ENCODE data around the gene PEPD. TPM values are rescaled to one million over a fixed set of nuclear protein-coding genes. Genes with fewer than 3 reads are reported as not detected.

PEPD gene
- total and polyA plus RNA-seq, 2 donors (not counting 3 experiments of a cell fraction or from before 2014, with no cell fraction given): 73.7 to 126 TPM

GRCh38 chr19:33514885-33515551 is 6.6 kb downstream of the PEPD start:
- dilution Hi-C loops (cut with MboI; ENCODE audit: extremely low pct_ligation_motif_present, low sequenced_read_pairs): no loop called here
- no peak overlapping the region for H3K4me2 ChIP-seq (ENCODE audit: insufficient read depth, low read length)
- no peak overlapping the region for H3K27ac ChIP-seq (ENCODE audit: insufficient read depth, low read depth, low read length)
- no peak overlapping the region for H3K9ac ChIP-seq (replicated peaks; ENCODE audit: extremely low read depth, insufficient read depth, low read length)
- intact Hi-C loops (cut with micrococcal nuclease): no loop called here
- TF ChIP-seq POLR2A (IDR thresholded peaks at IDR 0.05; ENCODE audit: low read depth, low read length) (no peak), CTCF (IDR thresholded peaks at IDR 0.05; ENCODE audit: extremely low read depth in 1 of 2, insufficient read depth in 1 of 2, low read depth in 1 of 2, low read length in 2 of 2) (no peak), FOS (IDR thresholded peaks at IDR 0.05; ENCODE audit: borderline replicate concordance, insufficient read depth, low read length) (no peak), POLR2AphosphoS5 (IDR thresholded peaks at IDR 0.05; ENCODE audit: insufficient read depth, low read depth, low read length) (no peak), EZH2 (IDR thresholded peaks at IDR 0.05; ENCODE audit: borderline replicate concordance, low read depth, low read length, severe bottlenecking) (no peak), MAX (IDR thresholded peaks at IDR 0.05; ENCODE audit: insufficient read depth, insufficient read length) (no peak), JUN (IDR thresholded peaks at IDR 0.05; ENCODE audit: borderline replicate concordance, insufficient read depth, insufficient read length, low read depth) (no peak), MYC (IDR thresholded peaks at IDR 0.05; ENCODE audit: low read depth, low read length) (no peak), GATA2 (IDR thresholded peaks at IDR 0.05; ENCODE audit: insufficient read depth, insufficient read length, low read depth, low read length) (no peak)
- no peaks in the 10 kb centered on the region for H3K9me3 ChIP-seq (replicated peaks; ENCODE audit: control insufficient read depth, insufficient read depth, low read length)
- no peaks in the 10 kb centered on the region for H3K4me1 ChIP-seq (ENCODE audit: control insufficient read depth, extremely low read depth, insufficient read depth, low read length)
- peaks cover 5% of the 10 kb centered on the region for H3K79me2 ChIP-seq (ENCODE audit: control insufficient read depth, insufficient read depth, low read length)
- FAIRE-seq (no peak), DNase-seq (ENCODE audit: low read depth, low spot score) (no peak)
- H3K4me3 ChIP-seq (replicated peaks in 1 of 3; ENCODE audit: insufficient read depth in 1 of 3, low read depth in 1 of 3, low read length in 3 of 3): no peak overlapping the region
- no peaks in the 10 kb centered on the region for H3K9me1 ChIP-seq (replicated peaks; ENCODE audit: control insufficient read depth, extremely low read depth, insufficient read depth, low read length)
- CTCF ChIA-PET: no interaction called here
- no peaks in the 10 kb centered on the region for H3K27me3 ChIP-seq (ENCODE audit: control insufficient read depth in 2 of 2, insufficient read depth in 2 of 2, low read length in 2 of 2)
- no TSS peak for BruUV-seq (replicated peaks)
- H2AFZ ChIP-seq (ENCODE audit: low read depth, low read length): no peak overlapping the region
- H3K36me3 ChIP-seq (ENCODE audit: control insufficient read depth in 2 of 2, extremely low read depth in 1 of 2, insufficient read depth in 2 of 2, low read length in 2 of 2): peaks cover 0 to 2% of the 10 kb centered on the region in 2 experiments
- H4K20me1 ChIP-seq (replicated peaks; ENCODE audit: control insufficient read depth, extremely low read depth, insufficient read depth, low read length): no peaks in the 10 kb centered on the region
- POLR2A ChIA-PET: no interaction called here
